Measurements from ENCODE around the gene RBM39. TPM values are rescaled to one million over a fixed set of nuclear protein-coding genes. Genes with fewer than 3 reads are reported as not detected.

The RBM39 gene
- total and polyA plus RNA-seq, 2 of the 13 experiments (the other 11 are each of a cell fraction or from before 2014, with no cell fraction given): 788 to 920 TPM

DNA sequence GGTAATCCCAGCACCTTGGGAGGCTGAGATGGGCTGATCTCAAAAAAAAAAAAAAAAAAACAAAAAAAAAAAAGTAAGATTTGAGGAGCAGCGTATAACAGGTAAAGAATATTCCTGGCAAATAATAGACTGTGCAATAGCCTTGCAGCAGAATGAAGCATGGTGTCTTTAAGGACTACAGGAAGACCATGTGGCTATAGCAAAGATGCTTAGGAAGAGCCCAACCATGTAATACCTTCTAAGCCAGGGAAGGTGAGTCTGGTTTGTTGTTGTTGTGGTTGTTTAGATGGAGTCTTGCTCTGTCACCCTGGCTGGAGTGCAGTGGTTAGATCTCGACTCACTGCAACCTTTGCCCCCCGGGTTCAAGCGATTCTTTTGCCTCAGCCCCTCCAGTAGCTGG lies 14.3 kb upstream of the RBM39 start:
- peaks cover 0 to 17% of the 10 kb centered on the region in 2 experiments; a peak in 1 of 5 replicates for H3K27me3 ChIP-seq (ENCODE audit: control insufficient read depth in 1 of 2, insufficient read depth in 2 of 2, low read length in 2 of 2)
- TF ChIP-seq SAP130 (CRISPR knock-in tag; IDR thresholded peaks at IDR 0.05; ENCODE audit: low read depth): no peak
- TF ChIP-seq, protein P1, sequence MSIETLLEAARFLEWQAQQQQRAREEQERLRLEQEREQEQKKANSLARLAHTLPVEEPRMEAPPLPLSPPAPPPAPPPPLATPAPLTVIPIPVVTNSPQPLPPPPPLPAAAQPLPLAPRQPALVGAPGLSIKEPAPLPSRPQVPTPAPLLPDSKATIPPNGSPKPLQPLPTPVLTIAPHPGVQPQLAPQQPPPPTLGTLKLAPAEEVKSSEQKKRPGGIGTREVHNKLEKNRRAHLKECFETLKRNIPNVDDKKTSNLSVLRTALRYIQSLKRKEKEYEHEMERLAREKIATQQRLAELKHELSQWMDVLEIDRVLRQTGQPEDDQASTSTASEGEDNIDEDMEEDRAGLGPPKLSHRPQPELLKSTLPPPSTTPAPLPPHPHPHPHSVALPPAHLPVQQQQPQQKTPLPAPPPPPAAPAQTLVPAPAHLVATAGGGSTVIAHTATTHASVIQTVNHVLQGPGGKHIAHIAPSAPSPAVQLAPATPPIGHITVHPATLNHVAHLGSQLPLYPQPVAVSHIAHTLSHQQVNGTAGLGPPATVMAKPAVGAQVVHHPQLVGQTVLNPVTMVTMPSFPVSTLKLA (IDR thresholded peaks at IDR 0.05): peak; percentile 52
- no peak overlapping the region for H3K9ac ChIP-seq (ENCODE audit: insufficient read depth, low read depth, low read length)
- no TSS peak for BruUV-seq (replicated peaks)
- no peaks in the 10 kb centered on the region for H4K20me1 ChIP-seq (ENCODE audit: insufficient read depth, low read length)
- 65% methylated on average over 4 of the region's 4 CpGs for WGBS (ENCODE audit: low lambda C conversion rate)
- ChIA-PET POLR2A (interaction anchor here (1.1 to 3.2 kb wide), 3 partner anchors 13 to 15 kb away, joined by 3 to 29 read pairs (median 6); partner anchors contain the start of genes PHF20 and RBM39), CTCF (ENCODE audit: low intra/inter-chr PET ratio, low total read pairs) (no interaction called here)
- no peak overlapping the region for H3K4me2 ChIP-seq (ENCODE audit: low read depth, low read length)
- H3K4me3 ChIP-seq (replicated peaks in 1 of 3; ENCODE audit: insufficient read depth in 1 of 3, low read depth in 2 of 3, low read length in 3 of 3): no peak overlapping the region
- no peaks in the 10 kb centered on the region for H3K36me3 ChIP-seq (replicated peaks in 1 of 2; ENCODE audit: control insufficient read depth in 1 of 2, insufficient read depth in 2 of 2, low read length in 2 of 2)
- ATAC-seq (no peak), DNase-seq (ENCODE audit: low spot score) (no peak), FAIRE-seq (no peak)
- in situ Hi-C loops (cut with HindIII; ENCODE audit: extremely low pct_ligation_motif_present, low pct_unique_long_range_greater_than_20kb): no loop called here
- H3K4me1 ChIP-seq (ENCODE audit: insufficient read depth, low read length): peaks cover 16% of the 10 kb centered on the region
- H2AFZ ChIP-seq (ENCODE audit: low read length): no peak overlapping the region
- intact Hi-C loops (cut with micrococcal nuclease; ENCODE audit: unreplicated experiment): no loop called here
- no peaks in the 10 kb centered on the region for H3K9me3 ChIP-seq (ENCODE audit: low read length)
- no peaks in the 10 kb centered on the region for H3K79me2 ChIP-seq (ENCODE audit: insufficient read depth, low read length)
- H3K27ac ChIP-seq (ENCODE audit: extremely low read length, insufficient read depth, low read length): no peak overlapping the region

DNA sequence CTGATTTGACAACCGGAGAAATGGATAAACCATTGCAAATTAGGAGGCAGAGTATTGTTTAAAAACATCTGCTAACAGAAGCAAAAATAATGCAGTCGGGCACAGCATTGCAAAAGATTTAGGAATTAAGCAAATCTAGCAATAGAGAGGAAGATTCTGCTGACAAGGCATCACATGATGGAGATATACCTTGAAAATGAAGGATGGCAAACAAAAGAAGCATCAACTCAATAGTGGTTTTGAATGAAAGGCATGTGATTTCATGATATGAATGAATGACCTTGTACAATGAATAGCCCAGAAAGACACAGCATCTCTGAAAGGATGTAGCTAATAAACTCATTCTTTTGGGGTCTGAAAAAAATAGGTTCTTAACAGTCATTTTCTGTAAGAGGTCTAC lies 8.6 kb upstream of the RBM39 start:
- H3K9ac ChIP-seq (ENCODE audit: insufficient read depth, low read depth, low read length): no peak overlapping the region
- ATAC-seq (no peak), DNase-seq (ENCODE audit: low spot score) (no peak), FAIRE-seq (no peak)
- no peak overlapping the region for H2AFZ ChIP-seq (ENCODE audit: low read length)
- BruUV-seq (replicated peaks): no TSS peak
- TF ChIP-seq MAFF (IDR thresholded peaks at IDR 0.05; ENCODE audit: low read depth, low read length) (peak; percentile 94), ZNF468 (CRISPR knock-in tag; IDR thresholded peaks at IDR 0.05) (no peak), MYNN (CRISPR knock-in tag; IDR thresholded peaks at IDR 0.05; ENCODE audit: low read depth) (no peak), TCF7 (IDR thresholded peaks at IDR 0.05; ENCODE audit: low read depth) (no peak), MAFK (conservative IDR thresholded peaks at IDR 0.05 in 1 of 2, IDR thresholded peaks at IDR 0.05 in 1 of 2; ENCODE audit: low read length in 2 of 2) (peak; percentile 95), MEIS1 (CRISPR knock-in tag; IDR thresholded peaks at IDR 0.05; ENCODE audit: borderline replicate concordance) (no peak)
- TF ChIP-seq, protein P2, sequence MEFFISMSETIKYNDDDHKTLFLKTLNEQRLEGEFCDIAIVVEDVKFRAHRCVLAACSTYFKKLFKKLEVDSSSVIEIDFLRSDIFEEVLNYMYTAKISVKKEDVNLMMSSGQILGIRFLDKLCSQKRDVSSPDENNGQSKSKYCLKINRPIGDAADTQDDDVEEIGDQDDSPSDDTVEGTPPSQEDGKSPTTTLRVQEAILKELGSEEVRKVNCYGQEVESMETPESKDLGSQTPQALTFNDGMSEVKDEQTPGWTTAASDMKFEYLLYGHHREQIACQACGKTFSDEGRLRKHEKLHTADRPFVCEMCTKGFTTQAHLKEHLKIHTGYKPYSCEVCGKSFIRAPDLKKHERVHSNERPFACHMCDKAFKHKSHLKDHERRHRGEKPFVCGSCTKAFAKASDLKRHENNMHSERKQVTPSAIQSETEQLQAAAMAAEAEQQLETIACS (CRISPR knock-in tag; IDR thresholded peaks at IDR 0.05): no peak
- TF ChIP-seq, protein P3, sequence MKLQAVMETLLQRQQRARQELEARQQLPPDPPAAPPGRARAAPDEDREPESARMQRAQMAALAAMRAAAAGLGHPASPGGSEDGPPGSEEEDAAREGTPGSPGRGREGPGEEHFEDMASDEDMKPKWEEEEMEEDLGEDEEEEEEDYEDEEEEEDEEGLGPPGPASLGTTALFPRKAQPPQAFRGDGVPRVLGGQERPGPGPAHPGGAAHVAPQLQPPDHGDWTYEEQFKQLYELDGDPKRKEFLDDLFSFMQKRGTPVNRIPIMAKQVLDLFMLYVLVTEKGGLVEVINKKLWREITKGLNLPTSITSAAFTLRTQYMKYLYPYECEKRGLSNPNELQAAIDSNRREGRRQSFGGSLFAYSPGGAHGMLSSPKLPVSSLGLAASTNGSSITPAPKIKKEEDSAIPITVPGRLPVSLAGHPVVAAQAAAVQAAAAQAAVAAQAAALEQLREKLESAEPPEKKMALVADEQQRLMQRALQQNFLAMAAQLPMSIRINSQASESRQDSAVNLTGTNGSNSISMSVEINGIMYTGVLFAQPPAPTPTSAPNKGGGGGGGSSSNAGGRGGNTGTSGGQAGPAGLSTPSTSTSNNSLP (IDR thresholded peaks at IDR 0.05; ENCODE audit: low read depth, low read length): 0 out of 2 replicates have a peak, but pooled peaks have one; percentile 5
- H3K4me2 ChIP-seq (ENCODE audit: low read depth, low read length): no peak overlapping the region
- no peaks in the 10 kb centered on the region for H3K4me1 ChIP-seq (ENCODE audit: insufficient read depth, low read length)
- no peaks in the 10 kb centered on the region for H3K79me2 ChIP-seq (ENCODE audit: insufficient read depth, low read length)
- intact Hi-C loops (cut with micrococcal nuclease; ENCODE audit: unreplicated experiment) (no loop called here), in situ Hi-C loops (cut with HindIII; ENCODE audit: extremely low pct_ligation_motif_present, low pct_unique_long_range_greater_than_20kb) (no loop called here)
- POLR2A ChIA-PET: interaction anchor here (1.1 to 2.6 kb wide), 3 partner anchors 8 to 21 kb away, joined by 3 to 27 read pairs (median 4); partner anchors contain the start of genes PHF20 and RBM39
- WGBS (ENCODE audit: low lambda C conversion rate): 14% methylated on average over 2 of the region's 2 CpGs
- peaks cover 0 to 21% of the 10 kb centered on the region in 2 experiments; a peak in 1 of 5 replicates for H3K27me3 ChIP-seq (ENCODE audit: control insufficient read depth in 1 of 2, insufficient read depth in 2 of 2, low read length in 2 of 2)
- H3K27ac ChIP-seq (ENCODE audit: extremely low read length, insufficient read depth, low read length): no peak overlapping the region
- H4K20me1 ChIP-seq (ENCODE audit: insufficient read depth, low read length): no peaks in the 10 kb centered on the region
- H3K9me3 ChIP-seq (ENCODE audit: low read length): no peaks in the 10 kb centered on the region
- no peaks in the 10 kb centered on the region for H3K36me3 ChIP-seq (replicated peaks in 1 of 2; ENCODE audit: control insufficient read depth in 1 of 2, insufficient read depth in 2 of 2, low read length in 2 of 2)
- CTCF ChIA-PET (ENCODE audit: low intra/inter-chr PET ratio, low total read pairs): no interaction called here
- no peak overlapping the region for H3K4me3 ChIP-seq (replicated peaks in 1 of 3; ENCODE audit: insufficient read depth in 1 of 3, low read depth in 2 of 3, low read length in 3 of 3)
